Bronchial epithelial cell (primary cell): ENCODE measurements around the gene EPB41. TPM values are rescaled to one million over a fixed set of nuclear protein-coding genes. Genes with fewer than 3 reads are reported as not detected.

Experiments
- DNase-seq: peaks from one replicate; pipeline ENCODE4 v3.0.0-alpha.2; 2010; ENCODE audit warnings: low read depth
- FAIRE-seq: peaks from 2 replicates; lab custom pipeline; 2011; peaks lifted over from hg19 to GRCh38; lab: Jason Lieb, UNC
- H3K27me3 ChIP-seq: 2 replicates; pipeline ENCODE4 v1.5.1; 2011; ENCODE audit warnings: low read length; ENCODE audit not compliant: control insufficient read depth, insufficient read depth
- H3K36me3 ChIP-seq: 2 replicates; pipeline ENCODE4 v1.5.1; 2011; ENCODE audit warnings: low read length; ENCODE audit not compliant: control insufficient read depth, insufficient read depth
- H3K4me3 ChIP-seq: 2 replicates; pipeline ENCODE4 v1.5.1; 2011; ENCODE audit warnings: mild to moderate bottlenecking, low read depth, low read length, control low read depth
- total RNA-seq: library from RNA; depleted of rRNA; stranded (reverse); fragments of >200 nt; gene quantifications from 2 replicates; pipeline ENCODE4 v1.2.1, GENCODE V29; 2014
- TF ChIP-seq, protein P1 (sequence below): IDR thresholded peaks from 2 replicates; pipeline ENCODE4 v1.5.1; 2011; ENCODE audit warnings: mild to moderate bottlenecking, moderate library complexity, low read length, control low read depth, inconsistent platforms; ENCODE audit not compliant: insufficient read depth, severe bottlenecking

The EPB41 gene
- total RNA-seq, 1 donor from 2014 or later, result 21.6 TPM

DNA sequence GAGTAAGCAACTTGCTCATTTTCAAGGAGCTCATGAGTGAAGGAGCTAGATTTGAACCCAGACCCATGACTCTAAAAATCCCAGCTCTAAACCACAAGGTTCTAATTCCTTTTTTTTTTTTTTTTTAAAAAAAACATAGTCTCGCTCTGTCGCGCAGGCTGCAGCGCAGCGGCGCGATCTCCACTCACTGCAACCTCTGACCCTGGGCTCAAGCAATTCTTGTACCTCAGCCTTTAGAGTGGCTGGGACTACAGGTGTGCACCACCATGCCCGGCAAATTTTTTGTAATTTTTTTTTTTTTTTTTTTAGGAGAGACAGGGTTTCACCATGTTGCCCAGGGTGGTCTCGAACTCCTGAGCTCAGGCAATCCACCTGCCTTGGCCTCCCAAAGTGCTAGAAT lies 253.5 kb downstream of the EPB41 start:
- Histone ChIP-seq H3K36me3 (peaks cover 17% of the 10 kb centered on the region), H3K27me3 (no peaks in the 10 kb centered on the region), H3K4me3 (no peak overlapping the region)
- TF ChIP-seq, protein P1, sequence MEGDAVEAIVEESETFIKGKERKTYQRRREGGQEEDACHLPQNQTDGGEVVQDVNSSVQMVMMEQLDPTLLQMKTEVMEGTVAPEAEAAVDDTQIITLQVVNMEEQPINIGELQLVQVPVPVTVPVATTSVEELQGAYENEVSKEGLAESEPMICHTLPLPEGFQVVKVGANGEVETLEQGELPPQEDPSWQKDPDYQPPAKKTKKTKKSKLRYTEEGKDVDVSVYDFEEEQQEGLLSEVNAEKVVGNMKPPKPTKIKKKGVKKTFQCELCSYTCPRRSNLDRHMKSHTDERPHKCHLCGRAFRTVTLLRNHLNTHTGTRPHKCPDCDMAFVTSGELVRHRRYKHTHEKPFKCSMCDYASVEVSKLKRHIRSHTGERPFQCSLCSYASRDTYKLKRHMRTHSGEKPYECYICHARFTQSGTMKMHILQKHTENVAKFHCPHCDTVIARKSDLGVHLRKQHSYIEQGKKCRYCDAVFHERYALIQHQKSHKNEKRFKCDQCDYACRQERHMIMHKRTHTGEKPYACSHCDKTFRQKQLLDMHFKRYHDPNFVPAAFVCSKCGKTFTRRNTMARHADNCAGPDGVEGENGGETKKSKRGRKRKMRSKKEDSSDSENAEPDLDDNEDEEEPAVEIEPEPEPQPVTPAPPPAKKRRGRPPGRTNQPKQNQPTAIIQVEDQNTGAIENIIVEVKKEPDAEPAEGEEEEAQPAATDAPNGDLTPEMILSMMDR, result no peak
- DNase-seq, result no peak
- no peak for FAIRE-seq

Other genes starting within 250 kb of the EPB41 start
- gene GMEB1, start 245.8 kb upstream of the EPB41 start, total RNA-seq, result 7.6 and 7.9 TPM in 2 replicates
- 53.3 and 63.4 TPM in 2 replicates for gene YTHDF2, start 177.6 kb upstream of the EPB41 start, total RNA-seq
- under 0.01 TPM in 2 replicates for gene OPRD1, start 102.4 kb upstream of the EPB41 start, total RNA-seq
- 0.77 and 1.1 TPM in 2 replicates for gene TMEM200B, start 209.3 kb downstream of the EPB41 start, total RNA-seq